Stimulated activated naive CD4-positive, alpha-beta T cell treated with Interleukin-2 at 50 U/mL for 16 hours (primary cell): Measurements from ENCODE around the gene TAMALIN.
A peak's percentile ranks its signal among the peaks of the same experiment; 100 is the strongest.
"Not testable (repeated sequence)": the region's sequence is repeated elsewhere in the genome, so short reads cannot be mapped to it uniquely, and the experiment has no call there.

ENCODE experiments used
- DNase-seq: peaks from one replicate; lab custom pipeline; 2025; lab: John Stamatoyannopoulos, UW

TAMALIN gene

DNA sequence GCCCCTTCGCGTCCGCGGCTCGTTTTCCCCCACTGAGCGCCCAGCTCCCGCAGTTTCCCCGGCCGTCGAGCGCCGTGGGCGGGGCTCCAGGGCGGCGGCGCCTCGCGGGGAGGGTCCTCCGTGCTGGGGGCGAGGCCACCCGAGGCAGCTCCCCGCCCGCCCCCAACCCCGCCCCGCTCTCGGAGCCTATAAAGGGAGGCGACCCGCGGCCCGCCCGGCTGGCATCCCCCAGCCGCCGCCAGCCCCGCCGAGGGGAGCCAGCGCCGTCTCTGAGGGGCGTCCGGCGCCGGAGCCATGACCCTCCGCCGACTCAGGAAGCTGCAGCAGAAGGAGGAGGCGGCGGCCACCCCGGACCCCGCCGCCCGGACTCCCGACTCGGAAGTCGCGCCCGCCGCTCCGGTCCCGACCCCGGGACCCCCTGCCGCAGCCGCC, at the start of gene TAMALIN:
Gene TAMALIN, plus strand, starts transcription at position 221 of the 432 bp plus-strand sequence. Its CDS starts 74 bp downstream, at position 295.
- peak; percentile 76 for DNase-seq

DNA sequence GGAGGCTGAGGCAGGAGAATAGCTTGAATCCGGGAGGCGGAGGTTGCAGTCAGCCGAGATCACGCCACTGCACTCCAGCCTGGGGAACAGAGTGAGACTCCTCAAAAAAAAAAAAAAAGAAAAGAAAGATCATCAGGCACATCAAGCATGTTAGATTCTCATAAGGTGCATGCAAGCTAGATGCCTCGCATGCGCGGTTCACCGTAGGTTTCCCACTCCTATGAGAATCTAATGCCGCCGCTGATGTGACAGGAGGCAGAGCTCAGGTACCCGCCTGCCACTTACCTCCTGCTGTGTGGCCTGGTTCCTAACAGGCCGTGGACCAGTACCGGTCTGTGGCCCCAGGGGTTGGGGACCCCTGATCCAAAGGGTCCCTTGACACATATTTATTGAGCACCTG, 48.2 kb upstream of the TAMALIN start:
- no peak for DNase-seq

DNA sequence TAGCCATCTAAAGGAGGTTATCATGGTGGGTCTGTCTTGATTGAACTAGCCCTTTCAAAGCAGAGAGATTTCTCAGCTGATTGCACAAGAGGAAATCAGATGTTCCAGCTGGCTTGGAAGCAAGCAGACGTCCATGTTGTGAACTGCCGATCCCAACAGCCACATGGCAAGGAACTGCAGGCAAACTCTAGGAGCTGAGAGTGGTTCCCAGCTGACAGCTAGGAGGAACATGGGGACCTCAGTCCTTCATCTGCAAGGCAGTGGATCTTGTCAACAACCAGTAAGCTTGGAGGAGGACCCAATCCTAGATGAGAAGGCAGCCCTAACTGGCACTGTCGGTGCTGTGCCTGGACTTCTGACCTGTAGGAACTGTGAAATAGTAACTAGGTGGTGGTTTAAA, 47.5 kb upstream of the TAMALIN start:
- no peak for DNase-seq

DNA sequence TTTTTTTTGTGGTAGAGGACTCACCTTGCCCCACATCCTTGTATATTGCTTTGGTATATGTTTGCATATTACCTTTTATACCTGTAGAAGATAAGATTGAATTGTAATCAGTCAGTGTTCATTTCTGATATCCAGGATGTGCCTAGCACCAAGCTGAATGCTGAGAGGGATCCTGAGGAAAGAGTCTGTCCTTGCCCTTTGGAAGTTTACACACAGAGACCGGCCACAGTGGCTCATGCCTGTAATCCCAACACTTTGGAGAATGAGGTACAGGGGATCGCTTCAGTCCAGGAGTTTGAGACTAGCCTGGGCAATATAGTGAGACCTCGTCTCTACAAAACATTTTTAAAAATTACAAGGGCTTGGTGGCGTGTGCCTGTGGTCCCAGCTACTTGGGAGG, 46.8 kb upstream of the TAMALIN start:
- DNase-seq: no peak

DNA sequence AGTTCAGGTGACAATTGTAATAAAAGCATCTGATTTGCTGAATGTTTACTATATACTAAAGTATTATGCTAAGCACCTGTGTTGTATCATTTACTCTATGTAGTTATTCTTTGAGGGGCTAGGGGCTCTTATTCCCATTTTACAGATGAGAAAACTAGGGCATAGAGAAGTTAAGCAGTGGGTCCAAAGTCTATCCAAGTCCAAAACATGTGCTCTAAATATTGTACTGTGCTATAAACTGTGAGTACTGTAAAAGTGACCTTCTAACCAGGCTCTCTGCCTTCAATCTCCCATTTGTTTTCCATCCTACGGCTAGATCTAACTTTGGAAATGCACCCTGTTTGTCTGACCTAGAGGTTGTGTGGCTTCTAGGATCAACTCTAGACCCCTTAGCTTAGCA, 46.3 kb upstream of the TAMALIN start:
- DNase-seq: no peak

DNA sequence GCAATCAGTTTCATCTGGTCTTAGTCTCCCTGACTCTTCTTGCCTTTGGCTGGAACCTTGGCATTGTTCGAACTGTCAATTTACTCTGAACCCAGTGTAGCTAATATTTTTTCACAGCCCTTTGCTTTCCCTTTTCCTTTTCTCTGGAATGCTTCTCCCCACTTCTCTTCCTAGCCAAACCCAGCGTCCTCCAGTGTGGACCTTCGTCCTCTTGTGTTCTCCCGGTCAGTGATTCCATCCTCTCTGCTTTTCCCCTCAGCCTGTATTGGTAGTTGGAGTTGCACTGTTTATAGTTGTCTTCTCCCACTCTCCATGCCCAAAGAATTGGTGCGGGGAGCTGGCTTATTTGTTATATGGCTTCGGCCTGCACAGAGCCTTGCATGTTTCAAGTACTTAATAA, 45.9 kb upstream of the TAMALIN start:
- no peak for DNase-seq

DNA sequence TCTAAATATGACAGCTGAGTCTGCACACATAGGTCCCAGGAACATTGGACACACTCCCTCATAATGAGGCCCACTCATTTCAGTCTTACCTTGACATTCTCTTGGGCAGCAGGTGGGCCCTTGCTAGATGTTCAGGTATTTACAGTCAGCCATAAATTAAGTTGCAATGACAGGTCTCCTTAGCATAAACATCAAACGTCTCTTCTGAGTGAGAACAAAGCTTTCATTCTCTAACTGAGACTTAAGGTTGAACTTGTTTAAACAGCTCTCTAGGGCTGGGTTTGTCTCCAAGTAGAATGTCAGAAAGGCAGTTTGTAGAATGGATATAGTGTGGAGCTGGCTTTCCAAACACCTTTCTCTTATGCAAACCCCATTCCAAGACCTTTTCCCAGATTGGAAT, 44.9 kb upstream of the TAMALIN start:
- no peak for DNase-seq

DNA sequence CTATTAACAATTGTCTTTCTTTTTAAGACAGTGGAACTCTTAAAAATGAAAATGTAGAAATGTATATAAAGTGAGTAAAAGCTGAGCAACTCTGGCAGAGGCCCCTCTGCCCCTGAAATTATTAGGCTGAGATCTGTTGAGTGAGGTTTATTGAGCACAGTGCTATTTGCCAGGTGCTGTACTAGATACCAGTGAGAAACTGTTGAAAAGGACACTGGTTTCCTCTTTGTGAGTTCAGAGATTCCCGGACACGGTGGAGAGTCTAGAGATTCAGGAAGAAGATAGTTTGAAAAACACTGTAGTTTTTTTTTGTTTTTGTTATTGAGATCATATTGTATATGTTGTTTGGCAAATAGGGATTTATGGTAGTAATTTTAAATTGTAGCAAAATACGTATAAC, 44.0 kb upstream of the TAMALIN start:
- DNase-seq: no peak

DNA sequence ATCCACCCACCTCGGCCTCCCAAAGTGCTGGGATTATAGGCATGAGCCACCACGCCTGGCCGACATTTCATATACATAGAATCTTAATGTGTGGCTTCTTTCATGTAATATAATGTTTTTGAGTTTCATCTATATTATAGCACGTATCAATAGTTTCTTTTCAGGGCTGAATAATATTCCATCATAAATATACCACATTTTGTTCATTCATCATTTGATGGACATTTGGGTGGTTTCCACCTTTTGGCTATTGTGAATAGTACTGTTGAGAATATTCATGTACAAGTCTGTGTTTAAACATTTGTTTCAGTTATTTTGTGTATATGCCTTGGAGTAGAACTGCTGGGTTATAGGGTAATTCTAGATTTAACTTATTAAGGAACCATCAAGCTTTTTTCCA, 43.3 kb upstream of the TAMALIN start:
- DNase-seq: no peak

DNA sequence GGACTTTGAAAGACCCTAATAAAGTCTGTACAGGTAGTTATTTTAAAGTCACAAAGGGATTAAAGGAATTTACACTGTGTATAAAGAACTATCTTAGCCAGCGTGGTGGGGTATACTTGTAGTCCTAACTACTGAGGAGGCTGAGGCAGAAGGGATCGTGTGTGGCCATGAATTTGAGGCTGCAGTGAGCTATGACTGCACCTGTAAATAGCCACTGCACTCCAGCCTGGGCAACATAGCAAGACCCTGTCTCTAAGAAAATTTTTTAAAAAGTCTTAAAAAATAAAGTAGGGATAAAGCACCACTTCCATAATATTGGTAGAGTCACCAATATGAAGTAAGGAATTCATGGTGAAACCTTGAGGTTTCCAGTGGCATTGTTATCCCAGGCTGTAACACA, 37.1 kb upstream of the TAMALIN start:
- no peak for DNase-seq

DNA sequence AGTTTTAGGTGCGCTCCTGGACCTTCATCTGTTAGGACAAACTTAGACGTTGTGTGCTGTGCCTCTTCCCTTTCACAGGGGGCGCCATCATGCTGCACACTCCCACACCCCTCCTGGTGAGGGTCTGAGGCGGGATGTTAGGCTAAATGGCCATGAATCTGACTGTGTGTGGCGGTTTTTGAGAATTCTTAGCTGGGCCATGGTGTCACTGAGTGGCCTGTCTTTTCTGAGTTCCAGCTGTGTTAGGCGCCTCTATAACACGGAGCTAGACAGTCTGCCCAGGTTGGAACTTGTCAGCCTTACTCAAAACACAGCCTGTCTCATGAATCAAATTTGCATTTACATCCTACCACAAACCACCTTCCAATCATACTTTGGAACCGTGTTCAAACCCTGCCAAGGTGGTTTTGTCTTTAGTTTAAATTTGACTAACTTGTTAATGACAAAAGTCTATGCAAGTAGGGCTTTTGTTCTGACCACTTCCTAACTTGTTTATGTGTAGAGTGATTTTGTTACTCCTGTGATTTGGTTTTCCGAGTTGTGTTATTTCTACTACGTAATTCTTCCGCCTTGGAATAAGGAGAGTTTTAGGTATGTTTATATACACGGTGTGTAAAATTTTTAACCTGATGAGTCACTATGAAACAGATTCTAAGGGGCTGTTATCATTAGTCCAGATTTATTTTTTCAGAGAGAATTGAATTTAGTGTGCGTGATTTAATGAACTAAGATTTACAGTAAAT, 35.7 kb upstream of the TAMALIN start:
- peak; percentile 49 for DNase-seq

DNA sequence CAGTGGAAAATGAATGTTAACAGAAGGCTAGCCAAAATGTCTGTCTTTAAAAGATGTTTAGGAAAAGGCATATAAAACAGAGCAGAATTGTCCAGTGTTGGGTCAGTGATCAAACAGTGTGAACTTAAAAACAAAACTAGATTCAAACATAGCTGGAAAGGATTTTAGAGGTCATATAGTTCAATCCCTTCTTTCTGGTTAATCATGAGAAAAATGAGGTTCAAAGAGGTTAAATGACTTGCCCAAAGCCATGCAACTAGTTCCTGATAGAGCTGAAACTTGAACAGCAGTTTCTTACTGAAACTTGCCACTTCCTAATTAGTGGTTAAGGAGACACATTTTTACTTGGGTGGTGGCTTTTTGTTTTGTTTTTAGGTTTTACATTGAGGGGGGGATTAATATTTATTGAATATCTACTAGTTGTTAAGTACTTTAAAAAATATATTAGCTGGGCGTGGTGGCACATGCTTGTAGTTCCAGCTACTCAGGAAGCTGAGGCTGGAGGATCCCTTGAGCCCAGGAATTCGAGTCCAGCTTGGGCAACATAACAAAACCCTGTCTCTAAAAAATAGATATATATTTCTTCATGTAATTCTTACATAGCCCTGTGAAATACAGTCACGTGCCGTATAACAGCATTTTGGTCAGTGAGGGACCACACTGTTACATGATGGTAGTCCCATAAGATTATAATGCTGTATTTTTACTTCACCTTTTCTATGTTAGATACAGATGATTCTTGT, 34.9 kb upstream of the TAMALIN start:
- no peak for DNase-seq

DNA sequence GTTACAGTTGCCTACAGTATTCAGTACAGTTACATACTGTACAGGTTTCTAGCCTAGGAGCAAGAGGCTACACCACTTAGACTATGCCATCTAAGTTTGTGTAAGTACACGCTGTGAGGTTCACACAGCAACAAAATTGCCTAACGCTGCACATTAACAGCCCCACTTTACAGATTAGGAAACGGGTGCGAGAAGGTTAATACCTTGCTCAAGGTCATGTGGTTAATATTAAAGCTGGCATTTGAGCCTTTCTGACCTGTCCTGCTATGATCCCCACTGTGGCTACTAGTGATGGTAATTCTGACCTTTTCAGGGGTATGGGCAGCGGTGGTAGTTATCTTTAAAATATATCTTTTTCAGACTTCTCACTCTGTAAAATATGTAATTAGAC, 34.3 kb upstream of the TAMALIN start:
- DNase-seq: no peak

DNA sequence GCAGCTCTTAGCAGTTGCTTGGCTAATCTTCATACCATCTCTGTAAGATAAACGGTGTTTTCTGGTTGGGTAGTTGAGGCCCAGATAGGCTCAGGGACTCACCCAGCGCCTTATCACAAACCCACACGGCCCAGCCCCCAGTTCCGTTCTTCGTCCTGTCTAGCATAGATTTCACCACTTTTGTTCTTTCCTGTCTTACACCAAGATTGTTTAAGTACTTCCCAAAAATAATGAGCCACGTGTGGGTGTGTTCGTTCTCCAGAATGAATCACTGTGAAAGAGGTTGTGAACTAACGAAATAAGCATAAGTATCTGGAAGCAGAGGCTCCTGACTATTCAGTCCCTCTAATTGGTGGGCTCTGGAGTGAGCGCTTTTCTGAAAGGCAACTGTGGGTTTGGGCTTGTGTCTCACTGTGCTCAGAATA, 33.9 kb upstream of the TAMALIN start:
- peak; percentile 58 for DNase-seq

DNA sequence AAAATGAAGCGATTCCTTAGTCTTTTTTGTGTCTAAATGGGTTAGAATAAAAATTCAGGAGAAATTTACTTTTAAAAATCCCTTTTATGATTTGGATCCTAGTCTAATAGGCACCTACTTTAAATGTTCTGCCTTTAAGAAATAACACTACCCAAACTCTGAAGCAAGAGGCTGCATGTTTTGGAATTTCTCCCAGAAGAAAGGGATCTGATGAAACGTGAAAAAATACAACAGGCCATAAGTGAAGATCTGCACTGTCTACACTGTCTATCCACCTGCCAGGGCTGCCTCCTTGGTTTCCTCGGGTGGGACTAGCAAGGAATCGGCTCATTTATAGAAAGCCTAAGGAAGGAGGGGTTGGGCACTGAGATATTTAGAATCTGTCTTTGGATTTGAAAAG, 33.2 kb upstream of the TAMALIN start:
- no peak for DNase-seq

DNA sequence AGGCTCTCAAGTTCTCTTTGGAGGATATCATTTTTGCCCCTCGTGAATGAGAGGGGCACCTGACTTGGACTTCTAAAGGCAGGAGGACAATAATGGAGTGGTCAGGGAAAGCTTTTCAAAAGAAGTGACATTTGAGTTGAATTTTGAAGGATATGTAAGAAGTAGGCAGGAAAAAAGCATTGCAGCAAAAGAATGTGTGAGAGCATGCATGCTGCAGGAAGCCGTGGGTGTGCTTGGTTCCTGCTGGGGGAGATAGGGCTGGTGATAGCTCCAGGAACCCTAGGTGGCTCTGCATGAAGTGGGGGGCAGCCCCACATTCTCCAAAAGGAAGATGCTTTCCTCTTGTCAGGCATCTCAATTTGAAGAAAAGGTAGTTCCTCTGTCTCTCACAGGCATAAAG, 32.1 kb upstream of the TAMALIN start:
- DNase-seq: no peak

DNA sequence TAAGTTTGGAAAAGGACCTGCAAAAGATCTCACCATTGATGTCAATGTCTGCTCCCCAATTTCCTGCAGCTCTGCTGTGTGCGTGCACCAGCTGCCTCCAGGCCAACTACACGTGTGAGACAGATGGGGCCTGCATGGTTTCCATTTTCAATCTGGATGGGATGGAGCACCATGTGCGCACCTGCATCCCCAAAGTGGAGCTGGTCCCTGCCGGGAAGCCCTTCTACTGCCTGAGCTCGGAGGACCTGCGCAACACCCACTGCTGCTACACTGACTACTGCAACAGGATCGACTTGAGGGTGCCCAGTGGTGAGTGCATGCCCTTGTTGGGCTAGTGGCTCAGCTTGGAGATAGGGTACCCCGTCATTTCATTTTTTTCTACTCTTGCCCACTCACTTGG, 31.6 kb upstream of the TAMALIN start:
- DNase-seq: no peak

DNA sequence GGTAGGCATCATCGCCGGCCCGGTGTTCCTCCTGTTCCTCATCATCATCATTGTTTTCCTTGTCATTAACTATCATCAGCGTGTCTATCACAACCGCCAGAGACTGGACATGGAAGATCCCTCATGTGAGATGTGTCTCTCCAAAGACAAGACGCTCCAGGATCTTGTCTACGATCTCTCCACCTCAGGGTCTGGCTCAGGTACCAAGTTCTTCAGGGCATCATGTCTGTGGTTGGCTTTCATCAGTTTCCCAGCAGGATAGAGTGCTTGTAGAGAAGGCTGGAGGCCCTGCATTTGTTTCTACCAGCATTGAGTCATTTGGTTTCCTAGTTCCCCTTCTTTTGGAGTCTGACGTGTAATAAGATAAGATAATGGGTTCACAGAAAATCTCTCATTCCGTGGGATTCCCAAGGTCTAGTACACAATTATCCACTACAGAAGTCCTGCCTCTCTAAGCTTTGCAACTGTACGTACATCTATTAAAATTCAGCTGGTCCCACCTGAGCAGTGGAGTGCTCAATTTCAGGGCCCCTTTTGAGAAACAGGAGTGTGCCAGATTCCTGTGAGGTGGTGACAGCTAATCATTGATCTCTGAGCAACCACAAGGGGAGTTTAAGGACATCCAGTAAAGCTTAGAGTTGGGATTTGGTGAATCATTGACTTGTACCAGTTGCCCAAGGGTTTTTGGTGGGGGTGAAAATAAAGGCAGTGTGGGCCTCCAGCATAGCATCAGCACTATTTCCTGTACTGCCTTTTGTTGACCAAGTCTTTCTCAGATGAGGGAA, 30.2 kb upstream of the TAMALIN start:
- no peak for DNase-seq

DNA sequence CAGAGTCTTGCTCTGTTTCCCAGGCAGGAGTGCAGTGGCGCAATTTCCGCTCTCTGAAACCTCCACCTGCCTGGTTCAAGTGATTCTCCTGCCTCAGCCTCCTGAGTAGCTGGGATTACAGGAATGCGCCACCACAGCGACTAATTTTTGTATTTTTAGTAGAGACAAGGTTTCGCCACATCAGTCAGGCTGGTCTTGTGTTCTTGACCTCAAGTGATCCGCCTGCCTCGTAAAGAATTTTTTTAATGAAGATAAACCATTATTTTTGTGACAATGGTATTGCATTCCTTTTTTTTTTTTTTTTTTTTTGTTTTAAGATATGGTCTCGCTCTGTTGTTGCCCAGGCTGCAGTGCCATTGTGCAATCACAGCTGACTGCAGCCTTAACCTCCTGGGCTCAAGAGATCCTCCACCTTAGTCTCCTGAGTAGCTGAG, 29.4 kb upstream of the TAMALIN start:
- DNase-seq: no peak

DNA sequence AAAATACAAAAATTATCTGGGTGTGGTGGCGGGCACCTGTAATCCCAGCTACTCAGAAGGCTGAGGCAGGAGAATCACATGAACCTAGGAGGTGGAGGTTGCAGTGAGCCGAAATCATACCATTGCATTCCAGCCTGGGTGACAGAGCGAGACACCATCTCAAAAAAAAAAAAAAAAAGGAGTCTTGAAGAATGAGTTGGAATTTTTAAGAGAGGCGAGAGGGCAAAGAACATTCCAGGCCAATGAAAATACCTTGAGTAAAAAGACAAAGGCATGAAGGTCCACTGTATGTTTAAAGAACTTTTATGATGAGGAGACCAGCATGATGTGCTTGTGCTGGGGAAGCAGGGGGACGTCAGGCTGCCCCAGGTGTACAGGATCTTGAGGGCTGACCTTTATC, 27.4 kb upstream of the TAMALIN start:
- not testable (repeated sequence) for DNase-seq

DNA sequence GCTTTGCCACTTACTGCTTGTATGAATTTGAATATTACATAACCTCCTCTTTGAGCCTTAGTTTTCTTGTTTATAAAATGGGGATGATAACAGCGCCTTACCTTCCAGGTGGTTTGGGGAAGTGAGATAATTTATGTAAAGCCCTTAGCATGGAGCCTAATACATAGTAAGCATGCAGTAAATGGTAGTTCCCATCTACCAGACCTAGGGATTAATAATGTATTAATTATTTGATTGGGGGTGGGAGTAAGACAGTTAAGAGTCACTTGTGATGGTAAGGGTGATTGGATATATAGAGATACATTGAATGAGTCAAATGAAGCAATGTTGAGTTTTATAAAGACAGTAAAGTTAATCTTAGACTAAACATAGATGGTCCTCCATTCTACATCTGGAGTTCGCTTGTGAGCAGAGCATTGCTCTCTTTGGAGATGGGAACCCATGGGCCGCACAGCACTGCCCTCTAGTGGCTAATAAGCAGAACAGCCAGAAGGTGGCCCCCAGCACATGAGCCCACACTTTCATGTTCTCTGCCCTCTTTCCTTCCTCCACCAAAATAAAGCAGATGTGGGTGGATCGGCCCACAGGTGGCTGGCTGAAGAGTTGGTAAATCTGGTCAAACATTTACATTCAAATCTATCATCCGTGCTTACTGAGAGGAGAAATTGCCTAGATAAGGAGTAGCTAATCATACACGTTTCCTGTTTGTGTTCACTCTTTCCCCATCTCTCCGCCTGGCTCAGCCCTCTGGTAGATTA, 26.5 kb upstream of the TAMALIN start:
- peak; percentile 48 for DNase-seq

DNA sequence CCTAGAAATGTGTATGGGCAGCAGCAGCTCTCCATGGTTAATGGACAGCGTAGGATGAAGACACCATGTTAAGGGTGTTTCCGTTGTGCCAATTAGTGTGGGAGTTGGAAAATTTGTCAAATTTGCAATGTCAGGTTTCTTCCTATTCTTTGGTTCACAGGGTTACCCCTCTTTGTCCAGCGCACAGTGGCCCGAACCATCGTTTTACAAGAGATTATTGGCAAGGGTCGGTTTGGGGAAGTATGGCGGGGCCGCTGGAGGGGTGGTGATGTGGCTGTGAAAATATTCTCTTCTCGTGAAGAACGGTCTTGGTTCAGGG, 26.0 kb upstream of the TAMALIN start:
- no peak for DNase-seq
